Breast epithelium (tissue), 4 donors: ENCODE measurements around the gene DUSP28. TPM values are rescaled to one million over a fixed set of nuclear protein-coding genes. Genes with fewer than 3 reads are reported as not detected.

Source experiments
- DNase-seq, 2 donors: peaks; one replicate each; pipeline ENCODE4 v3.0.0-alpha.2; 2019; ENCODE audit warnings: low spot score in 2 of 2
- H3K27ac ChIP-seq, 2 donors: fragments of 200-600 bp; sonication (generic) in 1 of 2; one replicate each; pipeline ENCODE4 v1.5.1; 2016 to 2019; ENCODE audit warnings: mild to moderate bottlenecking in 1 of 2
- H3K27me3 ChIP-seq, 2 donors: fragments of 200-600 bp; sonication (generic) in 1 of 2; one replicate each; pipeline versions ENCODE4 v1.5.1 to v1.6.0; 2017 to 2019; ENCODE audit warnings: control low read depth in 1 of 2, mild to moderate bottlenecking in 1 of 2
- H3K36me3 ChIP-seq: fragments of 200-600 bp; one replicate; pipeline ENCODE4 v1.5.1; 2019
- H3K4me1 ChIP-seq, 2 donors: fragments of 200-600 bp; sonication (generic); one replicate each; pipeline ENCODE4 v1.5.1; 2016 to 2019; ENCODE audit warnings: control low read depth in 1 of 2
- H3K4me3 ChIP-seq, 3 donors: fragments of 200-600 bp; sonication (generic); 1 replicate in 2 of 3; 2 replicates in 1 of 3; pipeline ENCODE4 v1.5.1; 2016 to 2019; ENCODE audit warnings: mild to moderate bottlenecking in 3 of 3, moderate library complexity in 2 of 3
- H3K9me3 ChIP-seq, 2 donors: fragments of 200-600 bp; sonication (generic) in 1 of 2; one replicate each; pipeline ENCODE4 v1.5.1; 2016 to 2019; ENCODE audit warnings: control low read depth in 1 of 2
- CTCF ChIP-seq, 3 donors: fragments of 450-650 bp; IDR thresholded peaks; one replicate each; pipeline ENCODE4 v1.5.1; 2016 to 2017; ENCODE audit warnings: antibody characterized with exemption in 3 of 3, mild to moderate bottlenecking in 3 of 3, moderate library complexity in 3 of 3
- POLR2A ChIP-seq: fragments of 450-650 bp; IDR thresholded peaks from one replicate; pipeline ENCODE4 v1.6.1; 2016; ENCODE audit warnings: antibody characterized with exemption, mild to moderate bottlenecking, moderate library complexity
- POLR2AphosphoS5 ChIP-seq, 3 donors: sonication (generic); formaldehyde crosslinking; IDR thresholded peaks; one replicate each; pipeline ENCODE4 v1.6.1; 2017; ENCODE audit warnings: antibody characterized with exemption in 3 of 3
- intact Hi-C: fragments of 100-400 bp; cut with DNase I; formaldehyde crosslinking; loops from one replicate; pipeline ENCODE4 v1.15.1; 2023; ENCODE audit warnings: low total_unique reads
- total RNA-seq, 3 donors: library from RNA; depleted of rRNA; stranded (reverse); fragments of >200 nt; gene quantifications; one replicate each; pipeline ENCODE4 v1.1.0, GENCODE V29; 2016

Gene DUSP28
- total RNA-seq, 3 donors from 2014 or later: 5.9 to 8.8 (median 6.9) TPM

- Histone ChIP-seq H3K9me3 (no peaks in the 10 kb centered on the region), H3K4me1 (peaks cover 14 to 31% of the 10 kb centered on the region in 2 donors), H3K36me3 (no peaks in the 10 kb centered on the region), H3K4me3 (peak overlapping the region; percentile 69 to 83 (median 71)), H3K27ac (peak overlapping the region; percentile 93 to 100), H3K27me3 (no peaks in the 10 kb centered on the region)
- intact Hi-C loops: loop anchor here (1.0 kb wide), 1 partner anchor 18 kb away; no protein-coding TSS in a partner anchor
- DNase-seq: peak; percentile 90 to 91
- TF ChIP-seq POLR2AphosphoS5 (IDR thresholded peaks at IDR 0.05): no peak
- peak; percentile 28 to 75 (median 65) for TF ChIP-seq CTCF (IDR thresholded peaks at IDR 0.05)
- no peak for TF ChIP-seq POLR2A
These were observed 6.3 kb downstream of the DUSP28 start for GRCh38 chr2:240566203-240567136.

GRCh38 chr2:240567137-240567871 lies 7.1 kb downstream of the DUSP28 start:
- Histone ChIP-seq H3K27ac (peak overlapping the region; percentile 93 to 100), H3K4me1 (peaks cover 14 to 31% of the 10 kb centered on the region in 2 donors), H3K9me3 (no peaks in the 10 kb centered on the region), H3K27me3 (no peaks in the 10 kb centered on the region), H3K36me3 (no peaks in the 10 kb centered on the region), H3K4me3 (peak overlapping the region; percentile 69 to 83 (median 71))
- DNase-seq: peak; percentile 18 to 49
- intact Hi-C loops: loop anchor here (1.0 kb wide), 1 partner anchor 17 kb away; no protein-coding TSS in a partner anchor
- TF ChIP-seq POLR2AphosphoS5 (IDR thresholded peaks at IDR 0.05): no peak
- no peak for TF ChIP-seq CTCF (IDR thresholded peaks at IDR 0.05)
- TF ChIP-seq POLR2A: no peak

- Histone ChIP-seq H3K36me3 (no peaks in the 10 kb centered on the region), H3K27me3 (no peaks in the 10 kb centered on the region), H3K4me1 (peaks cover 14 to 31% of the 10 kb centered on the region in 2 donors), H3K9me3 (no peaks in the 10 kb centered on the region), H3K4me3 (peak within 1 kb of the TSS; percentile 69 to 83 (median 71)), H3K27ac (peak within 1 kb of the TSS; percentile 93 to 100)
- DNase-seq: peak; percentile 25 to 50
- intact Hi-C loops: loop anchor here (1.0 kb wide), 1 partner anchor 16 kb away; no protein-coding TSS in a partner anchor
- TF ChIP-seq POLR2AphosphoS5 (IDR thresholded peaks at IDR 0.05): peak in 1 of 3 donors; percentile 18
- TF ChIP-seq POLR2A: no peak
- peak in 1 of 3 donors; percentile 11 for TF ChIP-seq CTCF (IDR thresholded peaks at IDR 0.05)
These were observed 7.9 kb downstream of the DUSP28 start, which contains the start of gene RNPEPL1 for GRCh38 chr2:240567872-240568677. Gene RNPEPL1 (plus strand): TSS chr2:240568484. CDS start chr2:240568587, 103 bp downstream.

- intact Hi-C loops: no loop called here
- TF ChIP-seq CTCF (IDR thresholded peaks at IDR 0.05): no peak
- TF ChIP-seq POLR2A: no peak
- no peak for TF ChIP-seq POLR2AphosphoS5 (IDR thresholded peaks at IDR 0.05)
- DNase-seq: peak; percentile 16 to 55
- Histone ChIP-seq H3K36me3 (no peaks in the 10 kb centered on the region), H3K4me1 (peaks cover 14 to 31% of the 10 kb centered on the region in 2 donors), H3K4me3 (peak overlapping the region; percentile 67 to 83 (median 71)), H3K9me3 (no peaks in the 10 kb centered on the region), H3K27ac (peak overlapping the region; percentile 36 to 93), H3K27me3 (no peaks in the 10 kb centered on the region)
These were observed 8.7 kb downstream of the DUSP28 start for GRCh38 chr2:240568678-240569522.
